Measurements from ENCODE around the gene TNFRSF19.
A peak's percentile ranks its signal among the peaks of the same experiment; 100 is the strongest.

TNFRSF19 gene

DNA sequence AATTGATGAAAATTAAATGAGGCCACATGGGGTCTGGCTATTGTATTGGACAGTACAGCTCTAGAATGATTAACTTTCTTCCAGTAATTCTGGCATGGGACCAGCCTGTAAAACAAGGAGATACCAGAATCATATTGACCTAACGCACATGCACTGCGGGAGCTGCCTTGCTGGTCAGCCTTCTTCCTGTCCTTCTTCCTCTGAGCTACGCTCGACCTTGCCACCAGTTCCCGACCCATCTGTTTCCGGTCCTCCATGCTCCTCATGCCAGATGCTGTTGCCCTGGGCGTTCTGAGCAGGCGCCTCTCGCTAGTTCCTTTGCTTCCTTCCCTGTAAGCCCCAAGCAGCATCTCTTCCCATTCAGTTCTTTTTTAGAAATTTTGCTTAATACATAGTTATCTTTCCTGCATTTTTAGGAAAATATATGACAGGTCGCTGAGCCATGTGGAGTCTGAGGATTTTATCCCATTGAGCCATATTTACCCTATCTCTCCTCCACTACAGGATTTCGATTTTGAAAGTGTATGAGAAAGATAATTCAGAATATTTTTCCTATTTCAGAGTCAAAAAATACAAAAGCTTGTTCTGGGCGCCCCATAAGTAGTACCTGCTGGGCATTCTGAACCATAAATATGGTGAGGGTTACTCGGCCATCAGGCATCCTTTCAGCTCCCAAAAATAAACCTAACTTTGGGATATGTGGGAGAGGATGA is 38.6 kb downstream of the TNFRSF19 start:
- DNase-seq: no peak

DNA sequence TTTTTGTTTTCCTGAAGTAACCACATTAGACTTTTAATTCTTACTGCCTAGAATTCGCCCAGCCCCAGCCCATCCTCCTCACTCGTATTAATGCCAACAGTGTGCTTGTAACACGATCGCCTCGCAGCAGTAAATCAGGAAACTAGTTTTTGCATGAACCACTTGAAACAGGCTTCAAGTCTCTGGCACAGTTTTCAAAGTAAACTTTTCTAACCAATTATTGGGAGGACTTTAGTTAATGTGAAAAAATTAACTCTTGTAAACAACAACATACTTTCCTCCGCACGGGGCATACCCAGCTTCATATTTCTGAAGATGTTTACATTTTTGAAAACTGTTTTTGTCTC is 39.2 kb downstream of the TNFRSF19 start:
- DNase-seq: no peak

GRCh38 chr13:23609874-23610576 is 39.8 kb downstream of the TNFRSF19 start:
- no peak for DNase-seq

DNA sequence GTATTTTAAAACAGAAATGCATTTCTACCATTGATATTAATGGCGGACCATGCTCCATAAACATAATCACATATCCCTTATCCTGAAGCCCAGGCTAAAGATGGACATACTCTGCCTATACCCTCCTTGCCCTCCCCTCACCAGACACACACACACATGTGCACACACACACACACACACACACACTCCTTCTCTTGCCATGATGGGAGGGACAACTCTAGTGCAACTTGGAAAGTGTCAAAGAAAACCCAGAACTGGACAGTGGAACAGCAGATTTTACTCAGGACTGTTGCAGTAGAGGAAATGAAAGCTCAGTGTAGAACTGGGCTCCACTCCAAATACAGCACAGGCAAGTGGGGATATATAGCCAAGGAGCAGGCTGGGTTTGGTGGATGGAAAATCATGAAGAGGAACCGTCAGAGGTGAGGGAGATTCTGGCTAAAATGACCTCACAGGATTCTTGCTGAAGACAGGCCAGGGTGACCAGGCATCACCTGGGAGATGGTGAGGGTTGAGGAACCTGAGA is 40.8 kb downstream of the TNFRSF19 start:
- DNase-seq: no peak

GRCh38 chr13:23612182-23612581 is 42.0 kb downstream of the TNFRSF19 start:
- DNase-seq: no peak

DNA sequence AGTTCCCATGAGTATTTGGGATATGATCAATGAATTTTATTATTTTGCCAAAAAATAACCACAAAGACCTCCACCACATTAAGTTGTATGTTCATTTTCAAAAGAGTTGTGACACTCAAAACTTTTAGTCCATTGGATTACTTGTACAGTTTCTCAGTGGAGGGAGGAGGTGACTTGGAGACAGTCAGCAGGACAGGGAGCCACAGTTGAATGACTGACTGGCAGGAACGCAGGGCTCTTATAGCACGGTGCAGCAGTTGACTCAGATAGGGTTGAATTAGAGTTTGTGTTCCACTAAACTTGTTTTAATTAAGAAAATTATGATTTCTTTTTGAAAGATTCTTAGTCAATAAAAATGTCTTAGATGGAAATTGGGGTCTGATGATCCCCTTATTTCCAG is 42.5 kb downstream of the TNFRSF19 start:
- no peak for DNase-seq

DNA sequence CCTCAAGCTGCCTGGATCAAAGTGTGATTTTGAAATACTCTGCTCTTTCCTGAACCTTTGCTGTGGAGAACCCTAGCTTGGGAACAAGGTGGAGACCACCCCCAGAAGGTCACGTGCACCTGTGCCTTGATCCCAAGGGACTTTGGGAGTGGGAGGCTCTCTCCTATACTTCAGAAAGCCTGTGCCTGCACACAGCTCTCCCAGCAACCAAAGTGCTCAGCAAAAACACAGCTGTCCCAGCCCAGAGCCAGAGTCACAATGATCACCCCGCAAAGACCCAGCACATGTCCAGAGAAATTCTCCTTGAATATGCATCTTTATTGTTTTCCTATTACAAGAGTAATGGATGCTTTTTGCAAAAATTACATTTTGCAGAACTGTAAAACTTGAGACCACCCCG is 43.4 kb downstream of the TNFRSF19 start:
- no peak for DNase-seq

DNA sequence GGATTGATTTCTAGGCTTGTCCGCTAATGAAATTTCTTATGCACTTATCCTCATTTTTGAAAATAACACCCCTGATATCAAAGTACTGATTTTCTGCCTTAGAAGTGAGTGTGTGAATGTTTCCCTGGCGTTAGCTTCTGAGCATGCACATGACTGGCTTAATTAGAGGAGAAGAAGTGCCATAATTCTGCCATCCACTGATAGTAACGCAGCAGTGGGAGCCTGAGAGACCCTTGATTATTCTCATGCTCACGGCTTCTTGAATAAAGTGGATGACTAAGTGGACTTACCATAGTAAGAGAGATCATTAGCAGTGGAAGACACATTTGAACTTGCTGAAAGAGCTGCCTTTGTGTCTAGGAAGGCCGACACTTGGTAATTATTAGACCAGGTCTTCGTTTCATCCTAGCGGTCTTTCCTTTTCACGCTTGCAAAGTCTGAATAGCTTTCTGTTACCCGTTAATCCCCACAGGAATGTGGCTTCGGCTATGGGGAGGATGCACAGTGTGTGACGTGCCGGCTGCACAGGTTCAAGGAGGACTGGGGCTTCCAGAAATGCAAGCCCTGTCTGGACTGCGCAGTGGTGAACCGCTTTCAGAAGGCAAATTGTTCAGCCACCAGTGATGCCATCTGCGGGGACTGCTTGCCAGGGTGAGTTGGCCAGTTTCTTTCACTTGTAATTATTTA is 45.3 kb downstream of the TNFRSF19 start:
- DNase-seq: no peak

DNA sequence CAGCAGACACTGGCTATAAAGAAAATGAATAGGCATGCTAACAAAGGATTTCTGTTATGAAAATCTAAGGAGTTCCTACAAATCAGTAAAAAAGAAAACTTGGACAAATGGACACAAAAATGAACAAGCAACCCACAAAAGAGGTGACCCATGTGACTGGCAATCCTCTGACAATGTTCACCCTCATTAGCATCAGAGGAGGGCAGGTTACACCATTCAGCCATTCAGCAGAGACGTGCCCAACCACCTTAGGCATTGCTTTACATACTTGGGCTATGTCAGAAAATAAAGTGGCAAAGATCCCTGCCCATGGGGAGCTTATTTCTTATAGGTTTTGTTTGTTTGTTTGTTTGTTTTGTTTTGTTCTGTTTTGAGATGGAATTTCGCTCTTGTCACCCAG is 46.0 kb downstream of the TNFRSF19 start:
- DNase-seq: no peak

DNA sequence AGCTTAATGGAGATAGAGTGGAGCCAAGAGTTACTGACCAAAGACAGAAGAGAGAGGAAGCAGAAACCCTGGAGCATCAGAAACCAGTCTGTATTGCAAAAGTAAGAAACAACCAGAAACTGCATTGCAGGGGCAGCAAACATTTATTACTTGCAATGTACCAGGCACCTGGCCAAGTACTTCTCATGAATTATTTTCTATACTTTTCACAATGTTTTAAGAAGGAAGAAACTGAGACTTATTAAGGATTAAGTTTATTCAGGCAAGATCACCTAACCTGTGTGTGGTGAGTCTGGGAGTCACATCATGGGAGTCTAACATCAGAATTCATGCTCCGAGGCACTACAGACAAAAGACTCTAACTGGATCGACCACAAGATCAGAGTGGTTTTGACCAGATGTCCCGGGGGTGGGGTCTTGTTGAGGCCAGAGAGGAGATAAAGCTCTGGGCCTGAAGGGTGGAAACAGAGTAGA is 47.4 kb downstream of the TNFRSF19 start:
- DNase-seq: no peak

DNA sequence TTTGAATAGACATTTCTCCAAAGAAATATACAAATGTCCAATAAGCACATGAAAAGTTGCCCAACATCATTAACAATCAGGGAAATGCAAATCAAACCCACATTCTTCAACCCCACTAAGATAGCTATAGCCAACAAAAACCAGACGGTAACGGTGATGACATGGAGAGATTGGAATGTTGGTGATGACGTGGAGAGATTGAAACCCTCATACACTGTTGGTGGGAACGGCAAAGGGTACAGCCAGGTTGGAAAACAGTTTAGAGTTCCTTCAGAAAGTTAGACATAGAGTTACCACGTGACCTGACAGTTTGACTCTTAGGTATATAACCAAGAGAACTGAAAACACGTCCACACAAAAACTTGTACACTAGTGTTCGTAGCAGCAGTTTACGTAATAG is 48.1 kb downstream of the TNFRSF19 start:
- no peak for DNase-seq

- no peak for DNase-seq
Measured at GRCh38 chr13:23619068-23619855, 49.0 kb downstream of the TNFRSF19 start.

DNA sequence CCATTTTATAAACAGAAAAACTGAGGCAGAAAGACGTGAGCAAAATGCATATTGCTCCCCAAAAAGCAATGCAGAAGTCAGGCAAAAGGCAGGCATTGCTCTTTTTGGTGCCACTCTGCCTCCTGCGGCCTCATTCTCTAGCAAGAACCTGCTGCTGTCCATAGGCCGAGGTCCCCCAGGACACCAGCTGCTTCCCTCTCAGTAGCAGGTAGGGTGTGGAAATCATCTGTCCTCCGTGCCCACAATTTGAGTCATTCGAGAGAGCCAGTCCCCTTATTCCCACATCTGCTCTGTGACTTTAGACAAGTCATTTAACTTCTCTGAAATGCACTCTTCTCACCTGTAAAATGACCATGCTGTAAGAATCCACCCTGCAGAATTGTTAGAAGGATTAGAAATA is 50.0 kb downstream of the TNFRSF19 start:
- DNase-seq: no peak

DNA sequence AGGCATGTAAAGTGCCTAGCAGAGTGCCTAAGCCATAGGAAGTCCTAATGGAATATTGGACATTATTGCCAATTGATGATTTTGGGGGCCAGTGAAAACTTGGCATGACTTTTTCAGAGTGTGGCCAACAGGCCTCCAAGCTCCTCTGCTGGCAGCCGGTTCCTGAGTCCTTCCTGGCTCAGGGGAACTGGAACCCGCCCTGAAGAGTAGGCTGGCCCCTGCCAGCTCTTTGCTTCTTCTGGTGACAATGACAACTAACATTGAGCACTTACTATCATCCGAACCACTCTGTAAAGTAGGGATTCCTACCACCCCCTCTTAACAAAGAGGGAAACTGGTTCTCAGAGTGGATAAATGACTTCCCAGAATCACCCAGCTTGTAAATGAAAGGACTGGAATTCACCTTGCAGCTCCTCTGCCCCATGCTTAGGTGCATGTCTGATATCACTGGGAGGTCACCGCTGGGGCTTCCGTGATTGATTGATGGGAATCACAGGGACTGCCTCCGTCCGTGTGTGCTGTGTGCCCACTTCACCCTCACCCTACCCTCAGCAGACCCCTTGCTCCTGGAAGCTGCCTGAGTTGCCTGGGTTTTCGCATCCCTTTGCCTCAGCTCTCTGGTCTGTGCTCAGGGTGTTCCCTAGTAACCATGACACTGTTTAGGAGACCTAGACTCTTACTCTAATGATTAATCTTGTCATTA is 50.6 kb downstream of the TNFRSF19 start:
- no peak for DNase-seq

DNA sequence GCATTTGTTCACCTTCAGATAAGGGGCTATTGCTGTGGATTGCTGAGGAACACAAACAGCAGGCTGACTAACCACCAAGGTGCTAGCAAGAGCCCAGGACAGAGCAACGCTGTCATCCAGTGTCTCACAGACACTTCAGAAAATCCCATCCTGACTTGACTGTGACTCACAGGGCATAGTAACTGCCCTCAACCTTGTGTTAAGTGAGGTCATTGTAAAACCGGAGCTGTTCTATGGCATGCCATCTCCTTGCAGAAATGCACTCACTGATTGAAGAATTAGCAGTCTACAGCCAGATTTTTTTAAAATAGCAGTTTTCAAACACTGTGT is 51.1 kb downstream of the TNFRSF19 start:
- peak; percentile 8 for DNase-seq

DNA sequence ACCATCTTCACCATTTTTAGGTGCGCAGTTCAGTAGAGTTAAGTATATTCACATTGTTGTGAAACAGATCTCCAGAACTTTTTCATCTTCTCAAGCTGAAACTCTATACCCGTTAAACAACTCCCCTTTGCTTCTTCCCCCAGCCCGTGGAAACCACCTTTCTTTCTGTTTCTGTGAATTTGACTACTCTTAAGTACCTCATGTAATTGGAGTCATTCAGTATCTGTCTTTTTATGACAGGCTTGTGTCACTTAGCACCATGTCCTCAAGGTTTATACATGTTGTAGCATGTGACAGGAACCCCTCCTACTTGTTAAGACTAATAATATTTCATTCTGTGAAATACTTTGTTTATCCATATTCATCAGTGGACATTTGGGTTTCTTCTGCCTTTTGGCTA is 52.8 kb downstream of the TNFRSF19 start:
- DNase-seq: no peak

- DNase-seq: no peak
Measured at GRCh38 chr13:23623394-23623793, 53.2 kb downstream of the TNFRSF19 start.

DNA sequence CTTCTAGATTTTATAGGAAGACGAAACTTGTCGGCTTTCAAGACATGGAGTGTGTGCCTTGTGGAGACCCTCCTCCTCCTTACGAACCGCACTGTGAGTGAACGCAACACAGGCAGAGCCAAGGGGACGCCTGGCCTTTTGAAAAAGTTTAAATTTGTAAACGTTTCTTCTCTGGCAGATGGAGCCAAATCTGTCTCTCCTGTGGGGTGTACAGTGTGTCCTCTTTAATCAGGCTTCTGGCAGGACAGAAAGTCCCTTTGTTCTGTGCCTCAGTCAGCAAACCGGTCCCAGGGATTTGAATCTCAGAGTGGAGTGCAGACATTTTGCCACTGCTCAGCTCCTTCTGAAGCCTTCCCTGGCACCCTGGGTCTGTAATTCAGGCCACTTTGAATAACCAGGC is 56.5 kb downstream of the TNFRSF19 start:
- no peak for DNase-seq

- DNase-seq: no peak
Measured at GRCh38 chr13:23627410-23627809, 57.2 kb downstream of the TNFRSF19 start.

GRCh38 chr13:23628250-23628649 is 58.0 kb downstream of the TNFRSF19 start:
- DNase-seq: no peak

DNA sequence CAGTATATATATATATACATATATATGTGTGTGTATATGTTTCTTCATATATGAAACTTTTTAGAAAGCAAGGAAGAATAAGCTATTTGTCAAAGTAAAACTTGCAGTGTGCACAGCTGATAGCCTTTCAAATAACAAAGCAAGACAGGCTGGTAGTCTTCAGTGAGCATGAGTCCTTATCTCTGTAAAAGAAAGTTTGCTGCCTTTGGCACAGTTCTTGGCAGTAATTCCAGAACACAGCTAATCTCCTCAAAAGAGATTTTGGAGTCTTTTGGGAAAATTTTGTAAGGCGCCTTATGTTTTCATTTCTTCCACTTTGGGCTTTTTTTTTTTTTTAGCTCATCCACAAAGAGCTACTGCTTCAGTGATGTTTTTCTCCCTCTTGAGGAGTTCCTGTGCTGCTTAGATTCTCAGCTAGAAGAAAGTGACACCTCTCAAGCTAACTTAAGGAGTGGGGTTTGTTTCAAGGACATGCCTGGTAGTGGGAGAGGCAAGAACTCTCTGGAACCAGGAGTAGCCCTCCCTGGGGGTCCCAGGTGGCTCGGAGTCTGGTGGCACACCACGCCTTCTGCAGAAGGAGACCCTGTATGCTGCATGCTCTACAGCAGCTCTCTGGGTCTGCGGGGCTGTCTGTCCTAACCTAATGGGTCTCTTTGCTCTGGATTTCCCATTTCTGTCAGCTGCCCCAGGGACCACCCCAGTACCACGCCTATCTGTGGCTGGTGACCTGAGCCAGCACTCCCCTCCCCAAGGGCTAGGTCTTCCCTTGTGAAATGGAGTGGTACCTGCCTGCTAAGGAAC is 58.8 kb downstream of the TNFRSF19 start:
- no peak for DNase-seq

Measured in stimulated activated CD4-positive, alpha-beta T cell treated with anti-CD3 and anti-CD28 coated beads, Interleukin-15, amount 100 ng/mL, for 24 hours (primary cell).